Right lobe of liver (tissue), 6 donors: ENCODE measurements around the gene MAPT. TPM values are rescaled to one million over a fixed set of nuclear protein-coding genes. Genes with fewer than 3 reads are reported as not detected.

Source experiments
- ATAC-seq, 4 donors: fragments of 200-7000 bp; cut with Tn5 transposase; one replicate each; pipeline ENCODE4 v1.9.1; 2020; ENCODE audit warnings: mild to moderate bottlenecking in 4 of 4, moderate library complexity in 4 of 4
- DNase-seq, 3 donors: peaks; one replicate each; pipeline ENCODE4 v3.0.0-alpha.2; 2020
- H3K27ac ChIP-seq, 3 donors: fragments of 200-600 bp; one replicate each; pipeline ENCODE4 v1.8.0; 2022
- H3K27me3 ChIP-seq, 2 donors: fragments of 200-600 bp; one replicate each; pipeline ENCODE4 v1.8.0; 2022
- H3K36me3 ChIP-seq, 4 donors: fragments of 200-600 bp; sonication (generic) in 1 of 4; one replicate each; pipeline versions ENCODE4 v1.5.1 to v1.8.0; 2017 to 2022; ENCODE audit warnings: control low read depth in 1 of 4
- H3K4me1 ChIP-seq, 4 donors: fragments of 200-600 bp; sonication (generic) in 1 of 4; one replicate each; pipeline versions ENCODE4 v1.5.1 to v1.8.0; 2017 to 2022; ENCODE audit warnings: control low read depth in 1 of 4
- H3K4me3 ChIP-seq, 3 donors: fragments of 200-600 bp; one replicate each; pipeline ENCODE4 v1.8.0; 2022
- H3K9me3 ChIP-seq, 4 donors: fragments of 200-600 bp; sonication (generic) in 1 of 4; one replicate each; pipeline versions ENCODE4 v1.5.1 to v1.8.0; 2017 to 2022; ENCODE audit warnings: control low read depth in 1 of 4
- CTCF ChIP-seq, 4 donors: fragments of 200-600 bp in 3 of 4; fragments of 450-650 bp in 1 of 4; IDR thresholded peaks; one replicate each; pipeline versions ENCODE4 v1.5.1 to v1.8.0; 2016 to 2022; ENCODE audit warnings: antibody characterized with exemption in 4 of 4, mild to moderate bottlenecking in 2 of 4
- POLR2A ChIP-seq: fragments of 450-650 bp; IDR thresholded peaks from one replicate; pipeline ENCODE4 v1.6.1; 2017; ENCODE audit warnings: antibody characterized with exemption, mild to moderate bottlenecking
- WGBS: methylation state at CpG from one replicate; pipeline ENCODE4 v1.1.6; 2018; ENCODE audit warnings: low coverage, low lambda C conversion rate; ENCODE audit not compliant: insufficient coverage; ENCODE audit errors: missing lambda C conversion rate; 5-methylcytosine and 5-hydroxymethylcytosine counted together
- intact Hi-C, 2 donors: fragments of 100-400 bp; cut with DNase I; formaldehyde crosslinking; loops; one replicate each; pipeline versions ENCODE4 v1.11.2 to v1.14.1; 2022
- total RNA-seq, 6 experiments: library from RNA; depleted of rRNA in 2 of 6; stranded (reverse); fragments of >200 nt in 2 of 6; fragmentation: NEBNext Ultra II Directional in 3 of 6; extraction: Animal tissue kit (Norgen Biotek cat#: 25700) in 3 of 6; gene quantifications; one replicate each; pipeline versions ENCODE4 v1.1.0 to v1.2.4, GENCODE V29; 2016 to 2023
- donor health status: DM: no; HTN: yes; CAD: no.
- donor health status: DM: no; HTN: no; CAD: no.
- donor health status: DM: no; HTN: no; CAD: no.
- donor health status: DM: no; HTN: yes; CAD: no.
- donor health status: DM: no; HTN: yes; CAD: no.

Gene MAPT
- total RNA-seq, 6 experiments from 2014 or later, result 0.39 to 4.9 (median 0.59) TPM

- Histone ChIP-seq H3K27ac (no peak overlapping the region), H3K9me3 (no peaks in the 10 kb centered on the region), H3K4me3 (no peak overlapping the region), H3K36me3 (peaks cover 0 to 40% (median 13%) of the 10 kb centered on the region in 4 donors), H3K4me1 (peaks cover 0 to 31% (median 10%) of the 10 kb centered on the region in 4 donors), H3K27me3 (no peaks in the 10 kb centered on the region)
- WGBS, result 94% methylated on average over 3 of the region's 3 CpGs
- intact Hi-C loops, result loop anchor here in 1 of 2 donors (10.0 kb wide), 2 partner anchors 141 to 171 kb away; no protein-coding TSS in a partner anchor
- ATAC-seq (no peak), DNase-seq (no peak)
- no peak for TF ChIP-seq POLR2A
- no peak for TF ChIP-seq CTCF (IDR thresholded peaks at IDR 0.05)
These were observed 149.3 kb downstream of the MAPT start for GRCh38 chr17:46043606-46044005.

- TF ChIP-seq CTCF (IDR thresholded peaks at IDR 0.05), result peak; percentile 84 to 94 (median 90)
- no peak for TF ChIP-seq POLR2A
- no peak overlapping the region for H3K4me3 ChIP-seq
- no peaks in the 10 kb centered on the region for H3K27me3 ChIP-seq
- peak; percentile 81 to 94 (median 89) for ATAC-seq
- intact Hi-C loops, result loop anchor here in 1 of 2 donors (10.0 kb wide), 2 partner anchors 140 to 170 kb away; no protein-coding TSS in a partner anchor
- peaks cover 0 to 38% (median 12%) of the 10 kb centered on the region in 4 donors for H3K36me3 ChIP-seq
- H3K9me3 ChIP-seq, result no peaks in the 10 kb centered on the region
- no peak overlapping the region for H3K27ac ChIP-seq
- peak in 2 of 3 donors; percentile 45 to 75 for DNase-seq
- WGBS, result 41% methylated on average over 5 of the region's 5 CpGs
- H3K4me1 ChIP-seq, result peaks cover 0 to 31% (median 10%) of the 10 kb centered on the region in 4 donors
These were observed 150.1 kb downstream of the MAPT start for GRCh38 chr17:46044286-46044928.

- Histone ChIP-seq H3K27ac (no peak overlapping the region), H3K9me3 (no peaks in the 10 kb centered on the region), H3K4me3 (no peak overlapping the region), H3K27me3 (no peaks in the 10 kb centered on the region), H3K4me1 (peaks cover 0 to 31% (median 10%) of the 10 kb centered on the region in 4 donors), H3K36me3 (peaks cover 0 to 38% (median 15%) of the 10 kb centered on the region in 4 donors)
- ATAC-seq (no peak), DNase-seq (no peak)
- WGBS, result 64% methylated on average over 2 of the region's 2 CpGs
- no peak for TF ChIP-seq CTCF (IDR thresholded peaks at IDR 0.05)
- TF ChIP-seq POLR2A, result no peak
- intact Hi-C loops, result loop anchor here (5.0 to 10.0 kb wide), 3 partner anchors 140 to 170 kb away; partner anchors contain the start of gene KANSL1 (in 1 of the 2)
These were observed 150.6 kb downstream of the MAPT start for GRCh38 chr17:46044989-46045388.

- Histone ChIP-seq H3K27ac (peak overlapping the region in 2 of 3 donors; percentile 16 to 52), H3K27me3 (no peaks in the 10 kb centered on the region), H3K9me3 (no peaks in the 10 kb centered on the region), H3K4me3 (no peak overlapping the region), H3K4me1 (peaks cover 0 to 31% (median 10%) of the 10 kb centered on the region in 4 donors), H3K36me3 (peaks cover 0 to 39% (median 16%) of the 10 kb centered on the region in 4 donors)
- TF ChIP-seq CTCF (IDR thresholded peaks at IDR 0.05) (no peak), POLR2A (no peak)
- 73% methylated on average over 3 of the region's 3 CpGs for WGBS
- DNase-seq (no peak), ATAC-seq (peak in 1 of 4 donors; percentile 55)
- intact Hi-C loops, result loop anchor here (5.0 to 10.0 kb wide), 3 partner anchors 139 to 169 kb away; partner anchors contain the start of gene KANSL1 (in 1 of the 2)
These were observed 151.3 kb downstream of the MAPT start for GRCh38 chr17:46045639-46046038.
